Esophagus muscularis mucosa (tissue), 4 donors: ENCODE data around the gene MAML3. TPM values are rescaled to one million over a fixed set of nuclear protein-coding genes. Genes with fewer than 3 reads are reported as not detected.

Source experiments
- DNase-seq: peaks from one replicate; pipeline ENCODE4 v3.0.0-alpha.2; 2017; ENCODE audit errors: extremely low spot score
- H3K27ac ChIP-seq, 4 donors: fragments of 200-600 bp; sonication (generic); replicated peaks in 1 of 4; 1 replicate in 3 of 4; 2 replicates in 1 of 4; pipeline ENCODE4 v1.5.1; 2016 to 2019; ENCODE audit warnings: mild to moderate bottlenecking in 1 of 4
- H3K27me3 ChIP-seq, 4 donors: fragments of 200-600 bp; sonication (generic); one replicate each; pipeline versions ENCODE4 v1.5.1 to v1.6.0; 2016 to 2019
- H3K36me3 ChIP-seq, 4 donors: fragments of 200-600 bp; sonication (generic); one replicate each; pipeline ENCODE4 v1.5.1; 2016 to 2019
- H3K4me1 ChIP-seq, 4 donors: fragments of 200-600 bp; sonication (generic); one replicate each; pipeline ENCODE4 v1.5.1; 2016 to 2019
- H3K4me3 ChIP-seq, 4 donors: fragments of 200-600 bp; sonication (generic); 1 replicate in 2 of 4; 2 replicates in 2 of 4; pipeline ENCODE4 v1.5.1; 2016 to 2019; ENCODE audit warnings: mild to moderate bottlenecking in 4 of 4, moderate library complexity in 1 of 4
- H3K9me3 ChIP-seq, 4 donors: fragments of 200-600 bp; sonication (generic); 1 replicate in 3 of 4; 2 replicates in 1 of 4; pipeline ENCODE4 v1.5.1; 2016 to 2019
- EP300 ChIP-seq: sonication (generic); formaldehyde crosslinking; IDR thresholded peaks from one replicate; pipeline ENCODE4 v1.6.1; 2017; ENCODE audit warnings: antibody characterized with exemption
- POLR2A ChIP-seq: fragments of 450-650 bp; IDR thresholded peaks from one replicate; pipeline ENCODE4 v1.6.1; 2017; ENCODE audit warnings: antibody characterized with exemption, moderate library complexity, mild to moderate bottlenecking, low read depth
- POLR2AphosphoS5 ChIP-seq, 2 donors: sonication (generic); formaldehyde crosslinking; IDR thresholded peaks; one replicate each; pipeline ENCODE4 v1.6.1; 2017; ENCODE audit warnings: antibody characterized with exemption in 2 of 2
- WGBS: methylation state at CpG from one replicate; pipeline ENCODE4 v1.1.5; 2018; 5-methylcytosine and 5-hydroxymethylcytosine counted together
- intact Hi-C: fragments of 100-400 bp; cut with DNase I; formaldehyde crosslinking; loops from one replicate; pipeline ENCODE4 v1.15.1; 2023
- total RNA-seq, 4 donors: library from RNA; depleted of rRNA; stranded (reverse); fragments of >200 nt; gene quantifications; one replicate each; pipeline versions ENCODE4 v1.1.0 to v1.2.1, GENCODE V29; 2016
- TF ChIP-seq, protein P1 (sequence below), 3 experiments: fragments of 200-600 bp in 2 of 3; fragments of 450-650 bp in 1 of 3; sonication (generic) in 2 of 3; IDR thresholded peaks; one replicate each; pipeline ENCODE4 v1.5.1; 2017 to 2019; ENCODE audit warnings: antibody characterized with exemption in 3 of 3, mild to moderate bottlenecking in 2 of 3, moderate library complexity in 1 of 3

MAML3 gene
- total RNA-seq, 4 donors from 2014 or later = 5.0 to 8.7 (median 7.1) TPM

- TF ChIP-seq POLR2AphosphoS5 (IDR thresholded peaks at IDR 0.05) (peak; percentile 23 to 68), EP300 (no peak)
- Histone ChIP-seq H3K27ac (peak overlapping the region; percentile 90 to 91 (median 90)), H3K36me3 (no peaks in the 10 kb centered on the region), H3K4me3 (peak overlapping the region; percentile 57 to 66 (median 60)), H3K9me3 (no peaks in the 10 kb centered on the region), H3K4me1 (peaks cover 18 to 33% (median 30%) of the 10 kb centered on the region in 4 donors), H3K27me3 (no peaks in the 10 kb centered on the region)
- DNase-seq = no peak
- intact Hi-C loops = loop anchor here (2.0 to 10.0 kb wide), 5 partner anchors 67 to 590 kb away; partner anchors contain the start of gene MGST2
- WGBS = 6% methylated on average over 14 of the region's 14 CpGs
Measured at GRCh38 chr4:139734201-139734874, 419.6 kb downstream of the MAML3 start.

DNA sequence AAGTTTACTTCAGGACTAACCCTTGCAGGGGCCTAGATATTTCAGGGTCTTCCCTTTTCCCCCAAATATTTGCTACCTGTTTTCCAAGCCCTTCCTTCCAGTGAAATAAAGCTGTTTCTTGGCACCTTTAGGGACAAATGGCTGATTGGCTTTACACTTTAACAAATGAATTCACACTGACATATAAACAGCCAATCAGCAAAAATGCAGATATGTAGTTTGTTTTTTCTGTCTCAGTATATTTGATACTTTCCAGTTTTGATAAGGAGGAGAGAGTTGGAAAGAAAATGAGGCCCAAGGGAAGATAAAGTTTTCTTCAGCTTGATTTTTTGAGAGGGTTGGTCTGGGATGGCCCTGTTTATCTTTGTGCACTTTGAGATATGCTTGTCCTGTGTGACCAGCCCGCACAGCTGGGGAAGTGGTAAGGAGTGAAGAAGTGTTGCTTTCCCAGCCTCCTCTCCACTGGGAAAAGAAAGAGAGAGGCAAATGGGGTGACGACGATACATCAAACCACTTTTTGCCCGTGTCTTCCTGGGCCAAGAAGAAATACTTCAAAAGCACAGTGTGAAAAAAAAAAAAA lies 420.9 kb downstream of the MAML3 start:
- no peak for DNase-seq
- H3K27ac ChIP-seq = peak overlapping the region in 1 of 4 donors; percentile 91
- H3K9me3 ChIP-seq = no peaks in the 10 kb centered on the region
- peaks cover 0 to 2% (median 0%) of the 10 kb centered on the region in 4 donors for H3K36me3 ChIP-seq
- 86% methylated on average over 4 of the region's 4 CpGs for WGBS
- peaks cover 18 to 33% (median 24%) of the 10 kb centered on the region in 4 donors for H3K4me1 ChIP-seq
- H3K27me3 ChIP-seq = no peaks in the 10 kb centered on the region
- TF ChIP-seq, protein P1, sequence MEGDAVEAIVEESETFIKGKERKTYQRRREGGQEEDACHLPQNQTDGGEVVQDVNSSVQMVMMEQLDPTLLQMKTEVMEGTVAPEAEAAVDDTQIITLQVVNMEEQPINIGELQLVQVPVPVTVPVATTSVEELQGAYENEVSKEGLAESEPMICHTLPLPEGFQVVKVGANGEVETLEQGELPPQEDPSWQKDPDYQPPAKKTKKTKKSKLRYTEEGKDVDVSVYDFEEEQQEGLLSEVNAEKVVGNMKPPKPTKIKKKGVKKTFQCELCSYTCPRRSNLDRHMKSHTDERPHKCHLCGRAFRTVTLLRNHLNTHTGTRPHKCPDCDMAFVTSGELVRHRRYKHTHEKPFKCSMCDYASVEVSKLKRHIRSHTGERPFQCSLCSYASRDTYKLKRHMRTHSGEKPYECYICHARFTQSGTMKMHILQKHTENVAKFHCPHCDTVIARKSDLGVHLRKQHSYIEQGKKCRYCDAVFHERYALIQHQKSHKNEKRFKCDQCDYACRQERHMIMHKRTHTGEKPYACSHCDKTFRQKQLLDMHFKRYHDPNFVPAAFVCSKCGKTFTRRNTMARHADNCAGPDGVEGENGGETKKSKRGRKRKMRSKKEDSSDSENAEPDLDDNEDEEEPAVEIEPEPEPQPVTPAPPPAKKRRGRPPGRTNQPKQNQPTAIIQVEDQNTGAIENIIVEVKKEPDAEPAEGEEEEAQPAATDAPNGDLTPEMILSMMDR (IDR thresholded peaks at IDR 0.05) = no peak
- TF ChIP-seq POLR2A (no peak), POLR2AphosphoS5 (IDR thresholded peaks at IDR 0.05) (no peak), EP300 (no peak)
- intact Hi-C loops = loop anchor here (5.0 to 10.0 kb wide), 4 partner anchors 66 to 592 kb away; partner anchors contain the start of gene MGST2
- no peak overlapping the region for H3K4me3 ChIP-seq

DNA sequence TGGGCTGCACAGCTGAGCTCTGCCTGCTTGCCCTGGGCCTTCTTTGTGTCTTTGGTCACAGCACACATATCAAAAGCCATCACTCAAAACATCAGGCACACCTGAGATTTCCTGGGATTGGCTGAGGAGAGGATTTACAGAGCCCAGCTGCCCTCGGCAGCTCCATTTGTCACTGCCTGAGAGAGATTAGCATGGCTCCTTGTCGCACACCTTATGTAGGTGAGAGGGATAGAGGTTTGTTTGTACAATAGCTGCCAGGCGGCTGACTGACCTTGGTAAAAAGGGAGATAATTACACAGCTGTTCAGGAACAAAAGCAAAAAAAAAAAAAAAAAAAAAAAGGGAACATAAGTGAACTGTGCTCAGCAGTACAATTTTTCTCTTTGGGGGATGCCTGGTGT lies 425.1 kb downstream of the MAML3 start:
- intact Hi-C loops = no loop called here
- no peaks in the 10 kb centered on the region for H3K27me3 ChIP-seq
- H3K4me3 ChIP-seq = no peak overlapping the region
- 100% methylated on average over 3 of the region's 3 CpGs for WGBS
- no peaks in the 10 kb centered on the region for H3K9me3 ChIP-seq
- H3K36me3 ChIP-seq = peaks cover 0 to 15% (median 7%) of the 10 kb centered on the region in 4 donors
- peaks cover 2 to 5% (median 3%) of the 10 kb centered on the region in 4 donors for H3K4me1 ChIP-seq
- no peak overlapping the region for H3K27ac ChIP-seq
- DNase-seq = no peak
- TF ChIP-seq, protein P1 (IDR thresholded peaks at IDR 0.05) = no peak
- TF ChIP-seq EP300 (no peak), POLR2AphosphoS5 (IDR thresholded peaks at IDR 0.05) (no peak), POLR2A (no peak)

GRCh38 chr4:139728146-139728545 lies 425.8 kb downstream of the MAML3 start:
- intact Hi-C loops = no loop called here
- TF ChIP-seq EP300 (no peak), POLR2AphosphoS5 (IDR thresholded peaks at IDR 0.05) (no peak), POLR2A (no peak)
- TF ChIP-seq, protein P1 (IDR thresholded peaks at IDR 0.05) = no peak
- WGBS = 84% methylated on average over 4 of the region's 4 CpGs
- Histone ChIP-seq H3K27ac (no peak overlapping the region), H3K36me3 (peaks cover 0 to 18% (median 7%) of the 10 kb centered on the region in 4 donors), H3K4me3 (no peak overlapping the region), H3K9me3 (no peaks in the 10 kb centered on the region), H3K27me3 (no peaks in the 10 kb centered on the region), H3K4me1 (no peaks in the 10 kb centered on the region)
- DNase-seq = no peak

DNA sequence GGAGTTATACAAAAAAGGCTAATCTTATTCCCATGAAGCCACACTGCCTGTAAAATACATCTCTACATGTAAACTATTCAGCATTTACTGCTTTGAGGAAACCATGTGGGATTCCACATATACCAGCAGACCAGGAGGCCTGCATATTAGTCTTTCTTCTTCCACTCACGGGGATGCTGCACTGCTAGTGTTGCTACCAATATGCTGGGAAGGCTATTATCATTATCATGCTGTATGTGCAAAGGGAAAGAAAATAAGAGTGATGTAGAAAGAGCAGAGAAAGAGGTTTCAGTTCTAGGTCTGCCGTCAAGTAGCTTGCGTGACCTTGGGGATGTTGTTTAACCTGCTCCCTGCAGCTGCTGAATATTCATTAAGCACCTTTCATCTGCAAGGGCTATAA lies 427.4 kb downstream of the MAML3 start:
- Histone ChIP-seq H3K27ac (no peak overlapping the region), H3K4me3 (no peak overlapping the region), H3K27me3 (no peaks in the 10 kb centered on the region), H3K9me3 (no peaks in the 10 kb centered on the region), H3K36me3 (peaks cover 0 to 18% (median 7%) of the 10 kb centered on the region in 4 donors), H3K4me1 (no peaks in the 10 kb centered on the region)
- 94% methylated on average over 3 of the region's 3 CpGs for WGBS
- intact Hi-C loops = no loop called here
- no peak for DNase-seq
- no peak for TF ChIP-seq POLR2AphosphoS5 (IDR thresholded peaks at IDR 0.05)
- TF ChIP-seq, protein P1 (IDR thresholded peaks at IDR 0.05) = no peak
- TF ChIP-seq EP300 = no peak
- no peak for TF ChIP-seq POLR2A
